ENCODE measurements around the gene GPR31. TPM values are rescaled to one million over a fixed set of nuclear protein-coding genes. Genes with fewer than 3 reads are reported as not detected.

Gene GPR31
- total RNA-seq, 1 donor from 2014 or later: not detected

DNA sequence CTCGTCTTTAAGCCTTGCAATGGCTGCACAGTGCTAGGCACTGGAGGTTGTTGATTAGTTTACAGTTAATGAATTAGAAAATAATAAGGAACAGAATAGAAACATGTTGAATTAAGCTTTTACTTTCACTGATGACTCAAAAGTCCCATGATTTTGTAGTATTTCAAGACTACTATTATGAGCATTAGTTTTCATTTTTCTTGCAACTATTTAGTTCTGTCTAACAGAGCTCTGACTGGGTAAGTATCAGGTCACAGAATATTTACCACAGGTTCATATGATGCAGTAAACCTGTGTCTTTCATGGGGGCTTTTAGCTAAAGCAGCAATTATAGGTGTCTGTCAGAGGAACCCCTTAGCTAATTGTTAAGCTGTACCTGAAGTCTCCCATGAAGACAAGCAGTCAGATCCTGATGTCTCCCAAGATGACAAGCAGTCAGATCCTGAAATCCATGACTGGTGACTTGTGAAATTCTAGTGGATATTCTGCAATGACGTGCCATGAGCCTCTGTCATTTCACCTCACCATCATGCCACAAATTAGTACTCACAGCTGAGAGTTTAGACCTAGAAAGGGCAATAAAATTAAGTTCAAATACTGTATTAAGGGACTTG is 8.2 kb upstream of the GPR31 start:
- no peak overlapping the region for H3K4me3 ChIP-seq (ENCODE audit: low read depth, low read length)
- H3K36me3 ChIP-seq (ENCODE audit: control insufficient read depth, insufficient read depth, low read length): no peaks in the 10 kb centered on the region
- TF ChIP-seq, protein P1, sequence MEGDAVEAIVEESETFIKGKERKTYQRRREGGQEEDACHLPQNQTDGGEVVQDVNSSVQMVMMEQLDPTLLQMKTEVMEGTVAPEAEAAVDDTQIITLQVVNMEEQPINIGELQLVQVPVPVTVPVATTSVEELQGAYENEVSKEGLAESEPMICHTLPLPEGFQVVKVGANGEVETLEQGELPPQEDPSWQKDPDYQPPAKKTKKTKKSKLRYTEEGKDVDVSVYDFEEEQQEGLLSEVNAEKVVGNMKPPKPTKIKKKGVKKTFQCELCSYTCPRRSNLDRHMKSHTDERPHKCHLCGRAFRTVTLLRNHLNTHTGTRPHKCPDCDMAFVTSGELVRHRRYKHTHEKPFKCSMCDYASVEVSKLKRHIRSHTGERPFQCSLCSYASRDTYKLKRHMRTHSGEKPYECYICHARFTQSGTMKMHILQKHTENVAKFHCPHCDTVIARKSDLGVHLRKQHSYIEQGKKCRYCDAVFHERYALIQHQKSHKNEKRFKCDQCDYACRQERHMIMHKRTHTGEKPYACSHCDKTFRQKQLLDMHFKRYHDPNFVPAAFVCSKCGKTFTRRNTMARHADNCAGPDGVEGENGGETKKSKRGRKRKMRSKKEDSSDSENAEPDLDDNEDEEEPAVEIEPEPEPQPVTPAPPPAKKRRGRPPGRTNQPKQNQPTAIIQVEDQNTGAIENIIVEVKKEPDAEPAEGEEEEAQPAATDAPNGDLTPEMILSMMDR (IDR thresholded peaks at IDR 0.05; ENCODE audit: insufficient read depth, low read length, poor library complexity, severe bottlenecking): no peak
- peaks cover 4% of the 10 kb centered on the region for H3K27me3 ChIP-seq (ENCODE audit: control insufficient read depth, insufficient read depth, low read length)
- DNase-seq (ENCODE audit: low read depth): no peak

DNA sequence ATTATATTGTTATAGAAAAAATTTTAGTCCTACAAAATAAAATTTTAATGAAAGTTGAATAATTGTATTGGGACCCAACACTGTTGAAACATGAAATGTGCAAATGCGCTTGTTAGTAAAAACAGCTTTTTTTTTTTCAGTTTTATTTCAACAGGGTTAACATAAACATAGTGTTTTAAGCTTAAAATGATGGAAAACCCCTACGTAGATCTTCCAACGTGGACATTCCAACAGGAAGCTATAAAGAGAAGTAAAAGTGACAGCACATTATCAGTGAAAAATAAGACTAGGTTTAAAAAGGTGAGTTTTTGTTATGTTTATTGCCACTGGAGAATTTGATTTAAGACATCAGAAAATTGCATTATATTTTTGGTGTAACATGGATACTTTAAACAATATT is 6.5 kb upstream of the GPR31 start:
- no peak overlapping the region for H3K4me3 ChIP-seq (ENCODE audit: low read depth, low read length)
- no peaks in the 10 kb centered on the region for H3K36me3 ChIP-seq (ENCODE audit: control insufficient read depth, insufficient read depth, low read length)
- TF ChIP-seq, protein P1 (IDR thresholded peaks at IDR 0.05; ENCODE audit: insufficient read depth, low read length, poor library complexity, severe bottlenecking): no peak
- no peak for DNase-seq (ENCODE audit: low read depth)
- peaks cover 4% of the 10 kb centered on the region for H3K27me3 ChIP-seq (ENCODE audit: control insufficient read depth, insufficient read depth, low read length)

DNA sequence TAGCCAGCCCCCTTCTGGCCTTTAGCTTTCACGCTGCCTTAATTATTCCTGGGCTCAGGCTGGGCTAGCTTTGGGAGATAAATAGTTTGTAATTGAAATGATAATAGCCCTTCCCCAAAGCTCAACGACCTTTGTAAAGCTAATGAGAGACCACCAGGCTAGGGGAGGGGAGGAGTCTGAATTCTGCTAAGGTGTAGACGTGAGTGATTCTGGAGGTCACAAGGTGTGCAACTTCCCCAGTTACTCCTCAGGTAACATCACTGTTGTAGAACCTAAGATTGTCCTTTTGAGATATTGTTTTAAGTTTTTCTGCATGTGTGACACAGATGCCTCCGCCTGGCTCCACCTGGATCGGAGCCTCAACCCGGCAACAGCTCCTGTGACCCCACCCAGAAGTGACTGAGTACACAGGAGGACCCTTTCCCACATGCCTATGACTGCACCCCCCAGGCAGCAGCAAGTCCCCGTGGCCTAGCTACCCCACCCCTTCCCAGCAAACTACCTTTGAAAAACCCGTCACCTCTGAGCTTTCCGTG is 5.8 kb upstream of the GPR31 start:
- TF ChIP-seq, protein P1 (IDR thresholded peaks at IDR 0.05; ENCODE audit: insufficient read depth, low read length, poor library complexity, severe bottlenecking): no peak
- no peak overlapping the region for H3K4me3 ChIP-seq (ENCODE audit: low read depth, low read length)

DNA sequence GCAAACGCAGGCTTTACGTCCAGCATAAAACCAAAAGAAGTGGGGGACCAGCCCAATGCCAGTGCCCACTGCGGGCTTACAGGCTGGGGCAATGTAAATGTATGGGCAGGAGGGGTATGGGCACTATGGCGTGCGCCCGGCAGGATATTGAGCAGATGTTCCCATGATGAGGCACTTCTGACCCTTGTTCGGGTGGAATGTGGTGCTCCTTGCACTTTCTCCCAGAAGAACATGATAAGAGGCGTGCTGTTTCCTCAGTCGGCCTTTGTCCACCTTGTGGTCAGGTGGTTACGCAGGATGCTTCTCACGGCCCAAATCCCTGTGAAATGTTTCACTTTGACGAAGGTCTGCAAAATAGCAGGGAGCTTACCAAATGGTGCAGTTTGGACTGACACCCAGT is 4.8 kb upstream of the GPR31 start:
- TF ChIP-seq, protein P1 (IDR thresholded peaks at IDR 0.05; ENCODE audit: insufficient read depth, low read length, poor library complexity, severe bottlenecking): no peak
- no peak for DNase-seq (ENCODE audit: low read depth)
- H3K4me3 ChIP-seq (ENCODE audit: low read depth, low read length): no peak overlapping the region
- H3K36me3 ChIP-seq (ENCODE audit: control insufficient read depth, insufficient read depth, low read length): no peaks in the 10 kb centered on the region
- peaks cover 4% of the 10 kb centered on the region for H3K27me3 ChIP-seq (ENCODE audit: control insufficient read depth, insufficient read depth, low read length)

More for the DNA sequence above, 5.8 kb upstream of the GPR31 start:
- Histone ChIP-seq H3K27me3 (ENCODE audit: control insufficient read depth, insufficient read depth, low read length) (peaks cover 4% of the 10 kb centered on the region), H3K36me3 (ENCODE audit: control insufficient read depth, insufficient read depth, low read length) (no peaks in the 10 kb centered on the region)
- no peak for DNase-seq (ENCODE audit: low read depth)

DNA sequence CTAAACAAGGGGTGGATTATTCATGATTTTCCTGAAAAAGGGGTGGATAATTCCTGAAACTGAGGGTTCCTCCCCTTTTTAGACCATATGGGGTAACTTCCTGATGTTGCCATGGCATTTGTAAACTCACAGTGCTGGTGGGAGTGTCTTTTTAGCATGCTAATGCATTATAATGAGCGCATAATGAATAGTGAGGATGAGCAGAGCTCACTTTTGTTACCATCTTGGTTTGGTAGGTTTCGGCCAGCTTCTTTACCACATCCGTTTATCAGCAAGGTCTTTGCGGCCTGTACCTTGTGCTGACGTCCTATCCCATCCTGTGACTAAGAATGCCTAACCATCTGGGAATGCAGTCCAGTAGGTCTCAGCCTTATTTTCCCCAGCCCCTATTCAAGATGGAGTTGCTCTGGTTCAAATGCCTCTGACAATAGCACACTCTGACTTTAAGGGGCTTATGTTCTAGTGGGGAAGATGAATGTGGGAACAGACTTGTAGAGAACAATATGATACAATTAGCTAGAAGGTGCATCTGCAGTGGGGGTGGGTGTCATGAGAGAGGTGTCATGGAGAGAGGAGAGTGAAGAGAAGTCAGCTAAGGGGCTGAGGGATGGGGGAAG is 4.2 kb upstream of the GPR31 start:
- TF ChIP-seq, protein P1 (IDR thresholded peaks at IDR 0.05; ENCODE audit: insufficient read depth, low read length, poor library complexity, severe bottlenecking): no peak
- no peak for DNase-seq (ENCODE audit: low read depth)

More for the DNA sequence above, 4.2 kb upstream of the GPR31 start:
- H3K27me3 ChIP-seq (ENCODE audit: control insufficient read depth, insufficient read depth, low read length): peaks cover 4% of the 10 kb centered on the region
- no peaks in the 10 kb centered on the region for H3K36me3 ChIP-seq (ENCODE audit: control insufficient read depth, insufficient read depth, low read length)
- no peak overlapping the region for H3K4me3 ChIP-seq (ENCODE audit: low read depth, low read length)
